Pons (tissue), 1 donor: ENCODE data around the gene MIEF1.
"Not testable (repeated sequence)": the region's sequence is repeated elsewhere in the genome, so short reads cannot be mapped to it uniquely, and the experiment has no call there.

Source experiments
- DNase-seq: peaks from one replicate; pipeline ENCODE4 v3.0.0-alpha.2; 2016; ENCODE audit warnings: low spot score

The MIEF1 gene

GRCh38 chr22:39489094-39490068 is 12.7 kb upstream of the MIEF1 start:
- DNase-seq, result no peak

DNA sequence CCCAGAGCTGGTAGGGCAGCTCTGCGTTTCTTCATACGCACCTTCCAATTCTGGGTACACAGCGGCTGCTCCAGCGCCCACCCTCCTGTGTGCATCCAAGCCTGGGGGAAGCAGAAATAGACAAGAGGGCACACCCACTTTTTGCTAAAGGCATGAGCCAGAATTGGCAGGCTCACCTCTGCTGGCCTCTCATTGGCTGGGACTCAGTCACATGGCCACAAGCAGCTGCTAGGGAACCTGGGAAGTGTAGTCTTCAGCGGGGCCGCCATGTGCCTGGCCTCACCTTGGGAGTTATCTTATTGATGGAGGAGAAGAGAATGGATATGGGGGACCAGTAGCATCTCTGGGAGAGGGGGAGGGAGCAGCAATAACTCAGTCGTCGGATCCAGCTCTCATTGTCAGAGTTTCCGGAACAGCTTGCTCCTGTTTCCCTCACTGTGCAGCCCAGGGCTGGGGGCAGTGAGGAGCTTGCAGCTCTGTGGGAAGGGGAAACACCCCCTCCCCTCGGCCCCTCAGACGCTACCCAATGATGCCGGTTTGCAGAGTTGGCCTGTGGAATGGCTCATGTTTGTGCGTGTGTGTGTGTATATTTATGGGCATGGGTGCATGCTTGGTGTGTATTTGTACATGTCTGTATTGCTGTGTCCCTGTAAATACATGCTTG is 11.8 kb upstream of the MIEF1 start:
- peak; percentile 82 for DNase-seq

DNA sequence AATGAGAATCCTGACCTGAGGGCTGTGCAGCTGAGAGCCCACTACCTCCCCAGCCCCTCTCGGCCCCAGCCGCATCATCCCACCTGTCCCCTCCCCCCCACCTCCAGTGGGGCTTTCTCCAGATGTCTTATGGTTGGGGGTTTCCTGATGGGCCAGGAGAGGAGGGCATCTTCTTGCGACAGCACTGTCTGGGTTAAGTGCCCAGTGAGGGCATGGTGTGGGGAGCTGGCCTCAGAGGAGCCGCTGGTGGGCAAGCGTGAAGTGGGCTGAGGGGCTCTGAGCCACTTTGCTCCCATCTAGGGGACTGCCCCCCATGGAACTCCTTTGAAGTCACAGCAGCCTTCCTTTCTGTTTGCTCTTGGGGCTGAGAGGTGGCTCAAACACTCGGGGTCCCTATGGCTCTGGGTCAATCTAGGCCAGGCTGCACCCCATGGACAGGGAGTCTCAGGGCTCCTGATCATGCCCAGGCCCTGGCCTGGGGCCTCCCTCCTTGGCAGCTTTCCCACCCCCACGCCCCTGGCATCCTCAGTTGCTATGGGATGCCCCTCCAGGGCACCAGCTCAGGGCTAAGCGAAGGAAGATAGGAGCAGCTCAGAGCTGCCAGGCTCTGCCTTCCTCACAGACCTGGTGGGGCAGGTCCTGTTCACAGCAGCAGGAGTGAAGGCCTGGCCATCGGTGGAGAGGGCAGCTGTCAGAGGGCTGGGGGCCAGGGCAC is 11.0 kb upstream of the MIEF1 start:
- DNase-seq, result no peak

DNA sequence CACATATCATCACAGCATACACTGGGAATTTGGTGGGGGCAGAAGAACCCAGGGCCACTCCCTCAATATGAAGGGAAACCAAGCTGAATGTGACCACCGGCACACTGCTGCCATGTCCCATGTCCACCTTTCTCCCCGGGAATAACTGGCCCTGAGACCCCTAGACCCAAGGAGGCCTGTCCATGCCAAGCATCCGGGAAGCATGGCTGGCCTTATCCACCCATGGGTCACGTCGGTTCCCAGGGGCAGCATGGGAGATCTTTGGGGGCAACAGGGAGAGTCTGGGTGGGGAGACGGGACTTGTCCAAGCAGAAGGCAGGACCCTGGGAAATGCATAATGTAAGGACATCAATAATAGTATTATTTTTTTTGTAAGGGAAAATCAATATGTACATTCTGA is 10.4 kb upstream of the MIEF1 start:
- DNase-seq, result no peak

DNA sequence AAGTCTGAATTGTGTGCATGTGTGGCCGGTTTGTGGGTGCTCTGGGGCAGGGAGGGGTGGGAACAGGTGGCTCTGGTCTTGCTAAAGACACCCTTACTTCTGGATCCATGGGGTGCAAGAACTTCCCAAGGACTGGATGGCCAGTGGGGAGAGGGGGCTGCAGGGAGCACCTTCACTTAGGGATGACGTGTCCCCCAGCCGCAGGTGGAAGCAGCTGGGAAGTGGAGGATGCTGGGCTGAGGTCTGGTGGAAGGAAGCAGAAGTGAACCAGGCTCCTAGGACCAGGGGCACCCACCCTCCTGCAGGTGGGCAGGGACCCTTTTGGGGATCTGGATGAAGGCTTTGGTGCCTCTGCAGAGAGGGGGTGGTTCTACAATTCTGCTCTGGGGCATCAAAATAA is 9.9 kb upstream of the MIEF1 start:
- DNase-seq, result no peak

GRCh38 chr22:39493759-39494158 is 8.3 kb upstream of the MIEF1 start:
- DNase-seq, result no peak

GRCh38 chr22:39494471-39495120 is 7.5 kb upstream of the MIEF1 start:
- DNase-seq, result no peak

GRCh38 chr22:39496131-39496838 is 5.8 kb upstream of the MIEF1 start:
- DNase-seq, result peak; percentile 95

- no peak for DNase-seq
Measured at GRCh38 chr22:39497429-39497828, 4.7 kb upstream of the MIEF1 start.

GRCh38 chr22:39498368-39498767 is 3.7 kb upstream of the MIEF1 start:
- peak; percentile 61 for DNase-seq

DNA sequence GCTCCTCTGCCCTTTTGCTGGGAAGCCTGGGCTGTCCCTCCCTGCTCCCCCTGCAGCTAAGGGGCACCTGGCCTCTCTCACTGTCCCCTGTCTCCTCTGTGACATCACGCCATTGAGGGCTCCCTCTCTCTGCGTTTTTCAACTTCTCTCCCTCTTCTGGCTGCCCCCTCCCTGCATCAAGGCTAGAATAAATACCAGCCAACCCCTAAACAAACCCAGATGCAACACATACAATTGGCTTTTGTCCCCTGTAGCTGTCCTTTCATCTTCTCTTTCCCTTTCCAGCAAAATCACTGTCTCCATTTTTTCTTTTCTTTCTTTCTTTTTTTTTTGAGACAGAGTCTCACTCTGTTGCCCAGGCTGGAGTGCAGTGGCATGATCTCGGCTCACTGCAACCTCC is 3.3 kb upstream of the MIEF1 start:
- DNase-seq, result peak; percentile 91

- DNase-seq, result no peak
Measured at GRCh38 chr22:39500101-39500500, 2.0 kb upstream of the MIEF1 start.

- DNase-seq, result no peak
Measured at GRCh38 chr22:39501644-39502108, 414 bp upstream of the MIEF1 start.

DNA sequence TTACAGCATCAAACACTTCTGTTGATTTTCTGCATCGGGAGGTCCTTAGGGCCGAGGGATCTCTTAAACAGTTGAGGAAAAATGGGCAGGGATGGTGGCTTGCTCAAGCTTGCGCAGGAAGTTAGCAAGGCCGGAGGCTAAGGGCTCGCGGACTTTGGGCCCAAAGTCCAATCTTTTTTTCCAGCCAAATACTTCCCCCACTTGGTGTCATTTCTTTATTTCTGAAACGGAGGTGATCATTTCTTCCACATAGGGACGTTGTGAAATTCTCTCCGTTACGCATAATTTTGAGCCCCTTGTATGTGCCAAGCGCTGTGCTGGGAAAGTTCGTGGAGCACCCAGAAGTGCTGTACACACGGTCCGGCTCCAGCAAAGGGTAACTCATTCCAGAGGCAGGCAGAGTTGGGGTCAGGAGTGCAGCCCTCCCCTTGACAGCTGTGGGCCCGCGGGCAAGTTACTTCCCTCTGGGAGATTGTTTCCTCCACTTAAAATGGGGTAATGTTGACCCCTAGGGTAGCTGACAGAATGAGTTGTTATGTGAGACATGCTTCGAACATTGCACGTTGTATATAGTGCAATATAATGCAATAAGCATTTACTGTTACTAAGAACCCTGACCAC is 809 bp downstream of the MIEF1 start:
- DNase-seq, result no peak

DNA sequence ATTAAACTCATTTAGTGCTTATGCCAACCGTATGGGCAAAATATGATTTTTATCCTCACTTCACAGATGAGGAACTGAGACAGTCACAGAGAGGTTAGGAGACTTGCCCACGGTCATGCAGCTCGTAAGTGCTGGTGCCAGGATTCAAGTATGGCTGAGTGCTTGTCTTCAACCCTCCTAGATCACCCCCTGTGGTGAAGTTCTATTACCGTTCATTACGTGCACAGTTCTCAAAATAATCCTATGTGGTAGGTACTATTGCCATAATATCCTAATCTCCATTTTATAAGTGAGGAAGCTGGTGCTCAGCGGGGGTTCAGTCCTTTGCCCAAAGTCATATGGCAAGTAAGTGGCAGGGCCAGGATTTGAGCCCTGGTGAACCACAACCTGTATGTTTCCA is 1.5 kb downstream of the MIEF1 start:
- no peak for DNase-seq

- no peak for DNase-seq
Measured at GRCh38 chr22:39504071-39504470, 2.0 kb downstream of the MIEF1 start.

- not testable (repeated sequence) for DNase-seq
Measured at GRCh38 chr22:39507021-39507420, 4.9 kb downstream of the MIEF1 start.

DNA sequence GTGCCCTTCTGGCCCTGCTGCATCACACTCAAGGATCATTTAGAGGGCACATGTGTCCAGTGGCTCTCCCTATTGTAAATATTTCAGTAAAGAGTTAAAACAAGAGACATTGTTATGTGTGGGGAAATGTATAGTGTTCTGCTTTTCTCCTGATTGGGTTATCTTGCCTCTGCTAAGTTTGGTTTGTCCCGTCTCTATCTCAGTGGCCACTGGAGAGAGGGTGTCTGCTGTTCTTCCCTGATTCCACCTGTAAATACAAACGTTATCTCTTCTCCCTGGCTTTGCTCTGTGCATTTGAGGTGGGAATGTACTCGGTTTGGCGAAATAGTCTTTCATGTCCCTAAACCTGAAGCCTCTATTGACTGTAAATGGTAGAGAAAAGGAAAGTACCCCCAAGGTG is 6.3 kb downstream of the MIEF1 start:
- no peak for DNase-seq

DNA sequence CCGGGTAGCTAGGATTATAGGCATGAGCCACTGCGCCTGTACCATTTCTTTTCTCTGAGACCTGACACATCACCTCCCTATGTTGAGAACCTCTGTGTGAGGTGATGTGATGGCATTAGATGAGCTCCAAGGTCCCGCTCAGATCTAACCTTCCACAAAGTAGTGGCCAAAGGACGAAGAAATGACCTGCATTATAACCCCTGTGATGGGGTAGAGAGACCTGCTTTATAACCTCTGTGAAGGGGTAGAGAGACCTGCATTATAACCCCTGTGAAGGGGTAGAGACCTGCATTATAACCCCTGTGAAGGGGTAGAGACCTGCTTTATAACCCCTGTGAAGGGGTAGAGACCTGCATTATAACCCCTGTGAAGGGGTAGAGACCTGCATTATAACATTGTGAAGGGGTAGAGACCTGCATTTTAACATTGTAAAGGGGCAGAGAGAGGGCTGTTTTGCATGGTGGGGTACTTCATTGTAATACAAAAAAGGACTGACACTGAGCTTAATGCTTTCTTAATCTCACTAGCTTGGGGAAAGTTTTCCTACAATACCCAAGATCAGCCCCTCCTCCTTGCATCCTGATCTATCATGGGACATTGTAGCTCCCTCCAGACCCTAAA is 8.5 kb downstream of the MIEF1 start:
- DNase-seq, result no peak

- DNase-seq, result no peak
Measured at GRCh38 chr22:39511226-39511625, 9.1 kb downstream of the MIEF1 start.
